Right atrium auricular region (tissue), 2 donors: ENCODE results near the gene COL27A1. TPM values are rescaled to one million over a fixed set of nuclear protein-coding genes. Genes with fewer than 3 reads are reported as not detected.

ENCODE experiments used
- DNase-seq: peaks from one replicate; pipeline ENCODE4 v3.0.0-alpha.2; 2019; ENCODE audit warnings: low spot score
- H3K27ac ChIP-seq, 2 donors: fragments of 200-600 bp; sonication (generic); 1 replicate in 1 of 2; 2 replicates in 1 of 2; pipeline ENCODE4 v1.5.1; 2016 to 2019
- H3K27me3 ChIP-seq, 2 donors: fragments of 200-600 bp; sonication (generic); one replicate each; pipeline versions ENCODE4 v1.5.1 to v1.6.0; 2017 to 2019
- H3K36me3 ChIP-seq: fragments of 200-600 bp; sonication (generic); one replicate; pipeline ENCODE4 v1.5.1; 2016
- H3K4me1 ChIP-seq, 2 donors: fragments of 200-600 bp; sonication (generic); one replicate each; pipeline versions ENCODE4 v1.5.1 to v1.6.0; 2017 to 2019
- H3K4me3 ChIP-seq, 2 donors: fragments of 200-600 bp; sonication (generic); 1 replicate in 1 of 2; 2 replicates in 1 of 2; pipeline ENCODE4 v1.5.1; 2017 to 2019; ENCODE audit warnings: mild to moderate bottlenecking in 1 of 2, moderate library complexity in 1 of 2
- H3K9me3 ChIP-seq, 2 donors: fragments of 200-600 bp; sonication (generic); one replicate each; pipeline ENCODE4 v1.5.1; 2019
- microRNA counts, 2 donors: library from miRNA; unstranded; fragments of <30 nt; microRNA quantifications; one replicate each; lab custom pipeline; 2016 to 2017
- microRNA-seq, 2 donors: library from miRNA; unstranded; fragments of <30 nt; microRNA quantifications; one replicate each; pipeline ENCODE4, GENCODE V29; 2016 to 2017; ENCODE audit warnings: borderline number of aligned reads in 2 of 2, borderline replicate concordance in 1 of 2
- total RNA-seq, 2 donors: library from RNA; depleted of rRNA; stranded (reverse); fragments of >200 nt; gene quantifications; one replicate each; pipeline ENCODE4 v1.1.0, GENCODE V29; 2016
- TF ChIP-seq, protein P1 (sequence below), 2 donors: fragments of 200-600 bp; sonication (generic); IDR thresholded peaks; one replicate each; pipeline ENCODE4 v1.5.1; 2019; ENCODE audit warnings: antibody characterized with exemption in 2 of 2

The COL27A1 gene
- total RNA-seq, 2 donors from 2014 or later = 1.5 to 2.7 TPM

DNA sequence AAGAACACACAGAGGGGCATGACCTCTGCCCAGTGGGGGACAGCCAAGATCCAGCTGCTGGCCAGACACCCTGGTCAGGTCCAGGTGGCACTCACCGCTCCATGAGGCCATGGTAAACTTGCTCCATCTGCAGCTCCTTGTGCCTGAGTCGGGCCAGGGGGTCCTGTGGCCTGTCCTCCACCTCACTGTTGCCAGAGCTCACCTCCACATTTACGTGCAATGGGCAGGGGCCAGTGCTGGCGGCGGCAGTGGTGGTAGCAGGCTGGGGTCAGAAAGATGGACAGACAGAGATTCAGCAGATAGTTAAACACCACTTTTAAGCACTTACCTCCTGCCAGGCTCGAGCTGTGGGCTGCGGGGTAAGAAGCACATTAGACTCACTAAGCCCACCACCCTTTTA, 204.5 kb downstream of the COL27A1 start:
- Histone ChIP-seq H3K9me3 (no peaks in the 10 kb centered on the region), H3K27me3 (no peaks in the 10 kb centered on the region), H3K4me1 (no peaks in the 10 kb centered on the region), H3K36me3 (peaks cover 95% of the 10 kb centered on the region), H3K27ac (no peak overlapping the region), H3K4me3 (no peak overlapping the region)
- TF ChIP-seq, protein P1, sequence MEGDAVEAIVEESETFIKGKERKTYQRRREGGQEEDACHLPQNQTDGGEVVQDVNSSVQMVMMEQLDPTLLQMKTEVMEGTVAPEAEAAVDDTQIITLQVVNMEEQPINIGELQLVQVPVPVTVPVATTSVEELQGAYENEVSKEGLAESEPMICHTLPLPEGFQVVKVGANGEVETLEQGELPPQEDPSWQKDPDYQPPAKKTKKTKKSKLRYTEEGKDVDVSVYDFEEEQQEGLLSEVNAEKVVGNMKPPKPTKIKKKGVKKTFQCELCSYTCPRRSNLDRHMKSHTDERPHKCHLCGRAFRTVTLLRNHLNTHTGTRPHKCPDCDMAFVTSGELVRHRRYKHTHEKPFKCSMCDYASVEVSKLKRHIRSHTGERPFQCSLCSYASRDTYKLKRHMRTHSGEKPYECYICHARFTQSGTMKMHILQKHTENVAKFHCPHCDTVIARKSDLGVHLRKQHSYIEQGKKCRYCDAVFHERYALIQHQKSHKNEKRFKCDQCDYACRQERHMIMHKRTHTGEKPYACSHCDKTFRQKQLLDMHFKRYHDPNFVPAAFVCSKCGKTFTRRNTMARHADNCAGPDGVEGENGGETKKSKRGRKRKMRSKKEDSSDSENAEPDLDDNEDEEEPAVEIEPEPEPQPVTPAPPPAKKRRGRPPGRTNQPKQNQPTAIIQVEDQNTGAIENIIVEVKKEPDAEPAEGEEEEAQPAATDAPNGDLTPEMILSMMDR (IDR thresholded peaks at IDR 0.05) = no peak
- no peak for DNase-seq

GRCh38 chr9:114361542-114361941, 206.2 kb downstream of the COL27A1 start:
- Histone ChIP-seq H3K27me3 (no peaks in the 10 kb centered on the region), H3K4me1 (no peaks in the 10 kb centered on the region), H3K4me3 (no peak overlapping the region), H3K36me3 (peaks cover 79% of the 10 kb centered on the region), H3K9me3 (no peaks in the 10 kb centered on the region), H3K27ac (no peak overlapping the region)
- no peak for DNase-seq
- TF ChIP-seq, protein P1 (IDR thresholded peaks at IDR 0.05) = no peak

MicroRNAs encoded within 50 kb of the gene (microRNA counts, 767-probe panel; counts per million panel counts)
- microRNA hsa-miR-455-3p (lab: Ali Mortazavi, UCI) = 0 to 2,185 counts per million in 2 donors
- 0 to 1,744 counts per million in 2 donors for microRNA hsa-miR-455-5p (lab: Ali Mortazavi, UCI)

Small RNA genes within 50 kb of the gene (microRNA-seq; reads per million reads assigned to microRNA genes)
- gene MIR455 = 958 to 1,418 reads per million in 2 donors

Other genes starting within 250 kb of the COL27A1 start
- not detected for gene AMBP, start 77.2 kb upstream of the COL27A1 start, total RNA-seq
- not detected for gene KIF12, start 56.2 kb upstream of the COL27A1 start, total RNA-seq
- gene ORM1, start 167.6 kb downstream of the COL27A1 start, total RNA-seq = not detected
- not detected for gene ORM2, start 174.3 kb downstream of the COL27A1 start, total RNA-seq
- 1 to 10 TPM; 3.1 to 7.8 TPM for gene AKNA, start 232.4 kb downstream of the COL27A1 start, total RNA-seq